Lower leg skin (tissue), 4 donors: ENCODE measurements around the gene MRAS. TPM values are rescaled to one million over a fixed set of nuclear protein-coding genes. Genes with fewer than 3 reads are reported as not detected.

Experiments used
- DNase-seq, 2 donors: peaks; one replicate each; pipeline ENCODE4 v3.0.0-alpha.2; 2019; ENCODE audit warnings: low spot score in 2 of 2
- H3K4me3 ChIP-seq: fragments of 200-600 bp; sonication (generic); 2 replicates; pipeline ENCODE4 v1.5.1; 2017; ENCODE audit warnings: mild to moderate bottlenecking, low read depth; ENCODE audit not compliant: poor library complexity, severe bottlenecking
- POLR2A ChIP-seq, 2 donors: fragments of 450-650 bp; IDR thresholded peaks; one replicate each; pipeline ENCODE4 v1.6.1; 2016 to 2017; ENCODE audit warnings: antibody characterized with exemption in 2 of 2, mild to moderate bottlenecking in 1 of 2, moderate library complexity in 1 of 2
- WGBS, 2 donors: methylation state at CpG; one replicate each; pipeline ENCODE4 v1.1.5; 2018; 5-methylcytosine and 5-hydroxymethylcytosine counted together
- intact Hi-C: fragments of 100-400 bp; cut with DNase I; formaldehyde crosslinking; loops from one replicate; pipeline ENCODE4 v1.15.0; 2023; ENCODE audit warnings: low total_unique reads
- total RNA-seq, 4 donors: library from RNA; depleted of rRNA; stranded (reverse); fragments of >200 nt; gene quantifications; one replicate each; pipeline ENCODE4 v1.1.0, GENCODE V29; 2016
- TF ChIP-seq, protein P1 (sequence below), 3 donors: fragments of 450-650 bp; IDR thresholded peaks; one replicate each; pipeline ENCODE4 v1.5.1; 2016; ENCODE audit warnings: antibody characterized with exemption in 3 of 3, mild to moderate bottlenecking in 3 of 3, moderate library complexity in 2 of 3

MRAS gene
- total RNA-seq, 4 donors from 2014 or later: 6.3 to 22.2 (median 10.3) TPM

GRCh38 chr3:138371070-138371965 lies 22.9 kb downstream of the MRAS start:
- no peak for DNase-seq
- H3K4me3 ChIP-seq: no peak overlapping the region
- intact Hi-C loops: no loop called here
- TF ChIP-seq, protein P1, sequence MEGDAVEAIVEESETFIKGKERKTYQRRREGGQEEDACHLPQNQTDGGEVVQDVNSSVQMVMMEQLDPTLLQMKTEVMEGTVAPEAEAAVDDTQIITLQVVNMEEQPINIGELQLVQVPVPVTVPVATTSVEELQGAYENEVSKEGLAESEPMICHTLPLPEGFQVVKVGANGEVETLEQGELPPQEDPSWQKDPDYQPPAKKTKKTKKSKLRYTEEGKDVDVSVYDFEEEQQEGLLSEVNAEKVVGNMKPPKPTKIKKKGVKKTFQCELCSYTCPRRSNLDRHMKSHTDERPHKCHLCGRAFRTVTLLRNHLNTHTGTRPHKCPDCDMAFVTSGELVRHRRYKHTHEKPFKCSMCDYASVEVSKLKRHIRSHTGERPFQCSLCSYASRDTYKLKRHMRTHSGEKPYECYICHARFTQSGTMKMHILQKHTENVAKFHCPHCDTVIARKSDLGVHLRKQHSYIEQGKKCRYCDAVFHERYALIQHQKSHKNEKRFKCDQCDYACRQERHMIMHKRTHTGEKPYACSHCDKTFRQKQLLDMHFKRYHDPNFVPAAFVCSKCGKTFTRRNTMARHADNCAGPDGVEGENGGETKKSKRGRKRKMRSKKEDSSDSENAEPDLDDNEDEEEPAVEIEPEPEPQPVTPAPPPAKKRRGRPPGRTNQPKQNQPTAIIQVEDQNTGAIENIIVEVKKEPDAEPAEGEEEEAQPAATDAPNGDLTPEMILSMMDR (IDR thresholded peaks at IDR 0.05): no peak
- no peak for TF ChIP-seq POLR2A (IDR thresholded peaks at IDR 0.05)
- WGBS, 2 donors: 85 to 87% methylated on average over 9 of the region's 9 CpGs

DNA sequence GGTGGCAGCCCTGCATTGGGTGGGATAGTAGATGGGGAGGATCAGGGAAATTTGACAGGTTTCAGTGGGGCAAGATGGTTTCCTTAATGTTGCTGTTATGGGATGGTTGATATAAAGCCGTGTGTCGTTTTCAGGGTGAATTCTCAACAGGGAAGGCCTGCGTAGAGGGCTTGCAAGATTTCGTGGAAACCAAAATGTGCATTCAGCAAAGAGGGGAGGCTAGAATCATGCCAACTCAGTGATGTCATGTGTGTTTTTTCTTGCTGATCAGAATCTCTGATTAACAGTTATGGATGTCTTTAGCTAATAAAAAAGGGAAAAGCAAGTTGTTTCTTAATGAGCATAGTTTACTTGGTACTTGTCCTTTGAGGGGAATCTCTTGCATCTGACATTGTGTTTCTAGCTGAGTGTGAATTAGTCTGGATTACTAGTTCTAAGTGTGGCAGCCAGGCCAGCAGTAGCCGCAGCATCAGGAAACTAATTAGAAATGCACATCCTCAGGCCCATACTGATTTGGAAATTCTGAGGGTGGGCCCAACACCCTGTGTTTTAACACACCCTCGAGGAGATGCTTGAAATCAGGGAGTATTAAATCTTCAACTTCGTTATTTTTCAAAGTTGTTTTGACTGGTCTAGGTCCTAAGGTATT lies 24.8 kb downstream of the MRAS start:
- intact Hi-C loops: no loop called here
- 88 to 89% methylated on average over 7 of the region's 7 CpGs for WGBS, 2 donors

DNA sequence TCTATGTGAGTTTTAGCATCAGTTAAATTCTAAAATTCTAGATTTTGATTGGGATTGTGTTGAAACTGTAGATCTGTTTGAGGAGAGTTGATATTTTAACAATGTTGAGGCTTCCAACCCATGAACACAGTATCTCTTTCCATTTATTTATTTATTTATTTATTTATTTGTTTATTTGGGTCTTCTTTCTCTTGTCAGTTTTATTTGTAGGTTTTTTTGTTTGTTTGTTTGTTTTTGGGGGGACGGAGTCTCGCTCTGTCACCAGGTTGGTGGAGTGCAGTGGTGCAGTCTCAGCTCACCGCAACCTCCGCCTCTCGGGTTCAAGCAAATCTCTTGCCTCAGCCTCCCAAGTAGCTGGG lies 25.3 kb downstream of the MRAS start:
- TF ChIP-seq, protein P1 (IDR thresholded peaks at IDR 0.05): no peak
- TF ChIP-seq POLR2A (IDR thresholded peaks at IDR 0.05): no peak
- DNase-seq: no peak
- intact Hi-C loops: no loop called here
- WGBS, 2 donors: 91 to 95% methylated on average over 5 of the region's 5 CpGs
- no peak overlapping the region for H3K4me3 ChIP-seq

More for the DNA sequence above, 24.8 kb downstream of the MRAS start:
- no peak for DNase-seq
- H3K4me3 ChIP-seq: no peak overlapping the region
- TF ChIP-seq, protein P1 (IDR thresholded peaks at IDR 0.05): no peak
- TF ChIP-seq POLR2A (IDR thresholded peaks at IDR 0.05): no peak

GRCh38 chr3:138374573-138375134 lies 26.3 kb downstream of the MRAS start:
- WGBS, 2 donors: 50 to 96% methylated on average over 2 of the region's 2 CpGs
- intact Hi-C loops: no loop called here
- no peak for TF ChIP-seq POLR2A (IDR thresholded peaks at IDR 0.05)
- TF ChIP-seq, protein P1 (IDR thresholded peaks at IDR 0.05): no peak
- DNase-seq: no peak
- no peak overlapping the region for H3K4me3 ChIP-seq

- no peak for DNase-seq
- WGBS, 2 donors: 74 to 75% methylated on average over 4 of the region's 4 CpGs
- intact Hi-C loops: no loop called here
- no peak for TF ChIP-seq POLR2A (IDR thresholded peaks at IDR 0.05)
- TF ChIP-seq, protein P1 (IDR thresholded peaks at IDR 0.05): no peak
- no peak overlapping the region for H3K4me3 ChIP-seq
These were observed 27.1 kb downstream of the MRAS start for GRCh38 chr3:138375447-138375846.
